Measurements from ENCODE around the gene MS4A18. TPM values are rescaled to one million over a fixed set of nuclear protein-coding genes. Genes with fewer than 3 reads are reported as not detected.
"Not testable (repeated sequence)": the region's sequence is repeated elsewhere in the genome, so short reads cannot be mapped to it uniquely, and the experiment has no call there.

Gene MS4A18
- total RNA-seq, 3 donors from 2014 or later = not detected

- Histone ChIP-seq H3K4me1 (no peaks in the 10 kb centered on the region), H3K27ac (no peak overlapping the region), H3K9me3 (no peaks in the 10 kb centered on the region), H3K4me3 (no peak overlapping the region), H3K27me3 (no peaks in the 10 kb centered on the region), H3K36me3 (no peaks in the 10 kb centered on the region)
- no peak for DNase-seq (ENCODE audit: low spot score in 2 of 2)
- no peak for TF ChIP-seq POLR2A (IDR thresholded peaks at IDR 0.05)
- no peak for TF ChIP-seq POLR2AphosphoS5 (IDR thresholded peaks at IDR 0.05)
- no peak for TF ChIP-seq CTCF (IDR thresholded peaks at IDR 0.05)
- intact Hi-C loops (cut with DNase I; ENCODE audit: low total_unique reads) = no loop called here
Measured at GRCh38 chr11:60705895-60706294, 18.6 kb upstream of the MS4A18 start.

- H3K36me3 ChIP-seq = no peaks in the 10 kb centered on the region
- no peaks in the 10 kb centered on the region for H3K9me3 ChIP-seq
- no peak overlapping the region for H3K27ac ChIP-seq
- H3K27me3 ChIP-seq = no peaks in the 10 kb centered on the region
- H3K4me3 ChIP-seq = no peak overlapping the region
- TF ChIP-seq CTCF (IDR thresholded peaks at IDR 0.05) (no peak), POLR2AphosphoS5 (IDR thresholded peaks at IDR 0.05) (no peak), POLR2A (IDR thresholded peaks at IDR 0.05) (no peak)
- DNase-seq (ENCODE audit: low spot score in 2 of 2) = no peak
- intact Hi-C loops (cut with DNase I; ENCODE audit: low total_unique reads) = no loop called here
- no peaks in the 10 kb centered on the region for H3K4me1 ChIP-seq
Measured at GRCh38 chr11:60706931-60707330, 17.6 kb upstream of the MS4A18 start.

GRCh38 chr11:60710482-60710881 is 14.0 kb upstream of the MS4A18 start:
- no peak overlapping the region for H3K4me3 ChIP-seq
- H3K4me1 ChIP-seq = no peaks in the 10 kb centered on the region
- H3K36me3 ChIP-seq = no peaks in the 10 kb centered on the region
- H3K27me3 ChIP-seq = no peaks in the 10 kb centered on the region
- H3K27ac ChIP-seq = no peak overlapping the region
- TF ChIP-seq POLR2A (IDR thresholded peaks at IDR 0.05) (no peak), CTCF (IDR thresholded peaks at IDR 0.05) (no peak), POLR2AphosphoS5 (IDR thresholded peaks at IDR 0.05) (no peak)
- intact Hi-C loops (cut with DNase I; ENCODE audit: low total_unique reads) = no loop called here
- no peaks in the 10 kb centered on the region for H3K9me3 ChIP-seq
- no peak for DNase-seq (ENCODE audit: low spot score in 2 of 2)

- no peak overlapping the region for H3K4me3 ChIP-seq
- no peaks in the 10 kb centered on the region for H3K4me1 ChIP-seq
- H3K36me3 ChIP-seq = no peaks in the 10 kb centered on the region
- H3K27me3 ChIP-seq = no peaks in the 10 kb centered on the region
- DNase-seq (ENCODE audit: low spot score in 2 of 2) = no peak
- H3K9me3 ChIP-seq = no peaks in the 10 kb centered on the region
- TF ChIP-seq POLR2AphosphoS5 (IDR thresholded peaks at IDR 0.05) = no peak
- no peak for TF ChIP-seq CTCF (IDR thresholded peaks at IDR 0.05)
- TF ChIP-seq POLR2A (IDR thresholded peaks at IDR 0.05) = no peak
- no peak overlapping the region for H3K27ac ChIP-seq
- intact Hi-C loops (cut with DNase I; ENCODE audit: low total_unique reads) = no loop called here
Measured at GRCh38 chr11:60711276-60711675, 13.2 kb upstream of the MS4A18 start.

- H3K4me3 ChIP-seq; DNase-seq (ENCODE audit: low spot score in 2 of 2); intact Hi-C loops (cut with DNase I; ENCODE audit: low total_unique reads): not testable (repeated sequence)
Measured at GRCh38 chr11:60713423-60713822, 11.1 kb upstream of the MS4A18 start.

GRCh38 chr11:60717956-60718355 is 6.6 kb upstream of the MS4A18 start:
- DNase-seq (ENCODE audit: low spot score in 2 of 2) = no peak
- H3K27ac ChIP-seq = no peak overlapping the region
- H3K4me3 ChIP-seq = no peak overlapping the region
- no peaks in the 10 kb centered on the region for H3K27me3 ChIP-seq
- H3K9me3 ChIP-seq = peaks cover 0 to 12% of the 10 kb centered on the region in 2 donors
- intact Hi-C loops (cut with DNase I; ENCODE audit: low total_unique reads) = loop anchor here (5.0 kb wide), 1 partner anchor 1076 kb away; no protein-coding TSS in a partner anchor
- TF ChIP-seq POLR2AphosphoS5 (IDR thresholded peaks at IDR 0.05) = no peak
- TF ChIP-seq CTCF (IDR thresholded peaks at IDR 0.05) = no peak
- no peak for TF ChIP-seq POLR2A (IDR thresholded peaks at IDR 0.05)
- H3K36me3 ChIP-seq = no peaks in the 10 kb centered on the region
- no peaks in the 10 kb centered on the region for H3K4me1 ChIP-seq

More at GRCh38 chr11:60713423-60713822, 11.1 kb upstream of the MS4A18 start:
- not testable (repeated sequence) for H3K4me1 ChIP-seq, H3K27me3 ChIP-seq, H3K27ac ChIP-seq, H3K36me3 ChIP-seq, H3K9me3 ChIP-seq
